ENCODE data around the gene MB.

MB gene

DNA sequence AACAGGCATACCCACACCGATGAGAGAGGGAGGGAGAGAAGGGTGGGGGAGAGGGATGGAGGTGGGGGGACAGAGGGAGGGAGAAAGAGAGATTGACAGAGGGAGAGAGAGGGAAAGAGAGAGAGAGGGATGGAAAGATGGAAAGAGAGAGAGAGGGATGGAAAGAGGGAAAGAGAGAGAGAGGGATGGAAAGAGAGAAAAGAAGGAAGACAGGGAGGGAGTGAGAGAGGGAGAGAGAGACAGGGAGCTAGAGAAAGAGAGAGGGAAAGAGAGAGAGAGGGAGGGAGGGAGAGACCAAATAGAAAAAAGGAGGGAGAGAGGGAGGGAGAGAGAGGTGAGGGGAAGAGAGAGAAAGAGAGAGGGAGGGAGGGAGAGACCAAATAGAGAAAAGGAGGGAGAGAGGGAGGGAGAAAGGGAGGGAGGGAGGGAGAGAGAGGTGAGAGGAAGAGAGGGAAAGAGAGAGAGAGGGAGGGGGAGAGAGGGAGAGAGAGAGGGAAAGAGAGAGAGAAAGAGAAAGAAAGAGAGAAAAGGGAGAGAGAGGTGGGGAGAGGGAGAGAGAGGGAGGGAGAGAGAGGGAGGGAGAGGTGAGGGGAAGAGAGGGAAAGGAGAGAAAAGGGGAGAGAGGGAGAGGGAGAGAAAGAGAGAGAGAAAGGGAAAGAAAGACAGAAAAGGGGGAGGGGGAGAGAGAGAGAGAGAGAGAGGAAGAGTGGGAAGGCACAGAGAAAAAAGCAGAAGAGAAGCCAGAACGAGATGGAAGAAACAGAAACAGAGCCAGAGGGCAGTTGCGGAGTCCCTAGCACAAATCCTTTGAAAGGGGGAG, 23.8 kb downstream of the MB start:
- no peak for DNase-seq

DNA sequence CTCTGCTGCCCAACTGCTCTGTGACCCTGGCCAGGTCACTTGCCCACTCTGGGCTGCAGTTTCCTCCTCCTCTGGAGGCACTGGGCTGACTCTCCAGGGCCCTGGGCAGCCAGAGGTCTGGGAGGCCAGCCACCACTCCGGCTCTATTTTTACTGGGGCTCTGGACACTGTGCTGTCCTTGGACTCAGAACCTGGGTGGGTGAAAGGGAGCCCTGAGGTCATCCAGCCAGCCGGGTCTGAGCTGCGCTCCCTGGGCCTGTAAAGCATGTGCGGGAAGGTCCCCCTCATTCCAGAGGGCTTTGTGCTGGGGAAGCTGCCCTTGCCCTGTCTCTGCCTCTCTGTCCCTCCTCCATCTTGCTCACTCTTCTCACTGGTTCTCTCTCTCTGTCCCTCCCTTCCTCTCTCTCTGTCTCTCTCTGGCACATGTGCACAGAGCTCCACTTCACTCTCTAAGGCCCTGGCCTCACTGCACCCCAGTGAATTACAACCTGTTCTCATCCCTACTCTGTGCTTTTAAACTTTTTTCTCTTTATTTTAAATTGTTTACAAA, 24.6 kb downstream of the MB start:
- DNase-seq: no peak

DNA sequence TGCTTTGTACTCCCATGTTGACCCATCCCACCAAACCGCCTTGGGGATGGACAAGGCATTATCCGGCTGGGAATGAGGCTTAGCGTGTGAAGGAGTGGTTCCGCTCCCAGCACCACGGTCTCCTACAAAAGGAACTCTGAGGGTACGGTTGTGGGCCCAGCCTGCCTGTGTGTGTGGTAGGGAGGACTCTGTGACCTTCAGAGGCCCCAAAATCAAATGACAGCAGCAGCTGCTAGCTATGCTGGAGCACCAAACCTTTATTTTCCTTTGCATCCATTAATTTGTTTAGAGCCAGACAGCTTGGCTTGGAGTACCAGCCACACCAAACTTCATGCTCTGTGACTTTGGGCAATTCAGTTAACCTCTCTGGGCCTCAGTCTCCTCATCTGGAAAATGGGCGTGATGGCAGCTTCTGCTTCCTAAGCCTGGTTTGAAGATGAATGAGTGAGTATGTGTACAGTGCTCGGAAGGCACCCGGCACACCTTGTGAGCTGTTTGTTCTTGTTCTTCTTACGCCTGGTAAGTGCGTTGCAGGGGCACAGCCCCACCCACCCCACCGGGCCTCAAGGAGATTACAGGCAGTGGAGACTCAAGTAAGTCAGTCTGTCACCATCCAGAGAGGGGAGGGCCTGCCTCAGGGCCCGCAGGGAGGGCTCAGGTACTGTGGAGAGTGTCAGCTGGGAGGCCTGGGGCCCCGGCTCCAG, 25.3 kb downstream of the MB start:
- DNase-seq: no peak

DNA sequence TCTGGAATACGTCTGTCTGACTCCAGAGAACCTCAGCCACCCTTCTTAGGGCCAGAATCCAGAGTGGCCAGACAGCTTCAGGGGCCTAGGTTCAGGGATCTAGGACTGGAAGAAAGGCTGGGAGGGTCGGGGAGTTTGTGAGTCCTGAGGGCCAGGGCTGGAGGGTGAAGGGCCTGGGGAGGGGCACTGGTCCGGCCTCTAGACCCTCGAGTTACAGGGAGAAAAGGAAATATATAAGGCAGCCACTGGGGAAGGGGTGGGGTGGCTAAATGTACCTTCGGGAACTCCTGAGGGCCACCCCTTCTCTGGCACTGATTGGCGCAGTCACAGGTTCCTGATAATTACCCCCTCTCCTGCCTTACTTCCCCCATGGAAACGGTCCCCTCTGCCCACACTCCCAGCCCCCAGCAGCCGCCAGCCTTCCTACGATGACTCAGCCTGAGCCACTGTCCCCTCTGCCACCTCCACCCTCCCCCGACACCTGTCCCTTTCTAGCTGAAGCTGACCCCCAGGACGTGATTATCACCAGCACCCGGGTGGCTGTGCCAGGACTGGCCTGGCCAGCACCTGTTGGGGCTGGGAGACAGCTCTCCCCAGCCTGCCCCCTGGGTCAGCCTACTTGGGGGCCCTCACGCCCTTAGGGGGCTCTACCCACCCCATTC, 26.4 kb downstream of the MB start:
- no peak for DNase-seq

DNA sequence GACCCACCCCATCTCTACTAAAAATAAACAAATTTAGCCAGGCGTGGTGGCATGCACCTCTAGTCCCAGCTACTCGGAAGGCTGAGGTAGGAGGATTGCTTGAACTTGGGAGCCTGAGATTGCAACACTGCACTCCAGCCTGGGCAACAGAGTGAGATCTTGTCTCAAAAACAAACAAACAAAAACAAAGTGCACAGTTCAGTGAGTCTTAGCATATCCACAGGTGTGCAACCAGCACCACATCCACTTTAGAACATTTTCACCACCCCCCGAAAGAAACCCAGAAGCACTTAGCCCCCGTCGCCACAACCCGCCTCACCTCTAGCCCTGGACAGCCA, 27.4 kb downstream of the MB start:
- DNase-seq: no peak

DNA sequence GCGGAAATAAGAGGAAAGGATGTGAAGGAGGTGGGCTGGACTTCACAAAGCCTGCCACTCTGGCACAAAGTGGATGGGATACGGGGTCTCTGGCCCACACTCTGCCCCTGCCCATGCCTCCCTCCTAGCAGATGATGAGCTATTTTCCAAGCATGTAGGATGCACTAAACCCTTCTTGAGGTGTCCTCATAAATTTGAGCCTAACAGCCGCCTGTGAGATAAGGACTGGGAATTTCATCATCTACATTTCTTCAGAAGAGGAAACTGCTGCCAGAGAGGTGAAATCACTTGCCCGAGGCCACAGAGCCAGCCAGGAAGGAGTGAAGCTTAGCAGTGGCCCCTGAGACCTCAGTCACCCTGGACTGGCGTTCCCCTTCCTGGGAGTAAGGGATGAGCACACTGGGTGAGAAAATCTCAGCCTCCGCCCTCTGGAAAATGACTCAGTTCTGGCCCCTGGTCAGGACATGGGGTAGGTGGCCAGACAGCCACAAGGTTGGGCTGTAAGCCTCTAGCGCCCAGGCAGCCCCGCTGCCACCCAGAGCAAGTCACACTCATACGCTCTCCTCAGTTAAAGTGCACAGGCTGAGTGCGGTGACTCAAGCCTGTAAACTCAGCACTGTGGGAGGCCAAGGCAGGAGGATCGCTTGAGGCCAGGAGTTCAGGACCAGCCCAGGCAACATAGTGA, 27.9 kb downstream of the MB start:
- peak; percentile 89 for DNase-seq

DNA sequence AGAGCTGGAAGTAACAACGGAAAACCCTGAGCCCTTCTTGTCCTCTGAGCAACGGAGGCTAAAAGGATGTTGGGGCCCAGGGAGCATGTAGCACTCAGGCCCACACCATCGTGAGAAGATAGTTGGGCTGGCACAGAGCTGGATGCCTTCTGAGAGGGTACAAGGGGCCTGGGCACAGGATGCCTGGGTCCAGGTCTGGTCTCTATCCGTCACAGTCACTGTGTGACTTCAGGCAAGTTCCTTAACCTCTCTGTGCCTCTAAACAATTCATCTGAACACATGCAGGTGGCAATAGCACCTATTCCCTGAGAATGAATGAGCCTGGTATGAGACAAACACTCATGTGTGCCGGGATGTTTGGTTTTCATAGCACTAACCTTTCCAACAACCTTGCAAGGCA, 29.2 kb downstream of the MB start:
- DNase-seq: no peak

DNA sequence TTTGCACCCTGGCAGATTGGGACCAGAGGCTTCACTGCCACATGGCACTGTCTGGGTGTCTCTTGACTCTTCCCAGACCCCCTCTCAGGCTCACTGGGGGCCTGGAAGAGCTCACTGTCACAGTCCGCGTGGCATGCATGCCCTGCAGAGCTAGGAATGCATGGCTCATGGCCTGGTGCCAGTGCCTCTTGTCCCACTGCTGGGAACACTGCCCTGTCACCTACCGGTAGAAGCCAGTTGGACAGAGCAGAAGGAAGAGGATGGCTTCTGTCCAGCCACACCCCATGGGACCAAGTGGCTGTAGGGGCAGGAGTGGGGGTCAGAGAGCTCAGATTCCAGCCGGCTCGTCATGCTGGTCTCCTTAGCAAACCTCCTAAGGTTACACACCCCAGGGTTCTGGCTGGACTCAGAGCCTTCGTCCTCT, 29.7 kb downstream of the MB start:
- peak; percentile 66 for DNase-seq

DNA sequence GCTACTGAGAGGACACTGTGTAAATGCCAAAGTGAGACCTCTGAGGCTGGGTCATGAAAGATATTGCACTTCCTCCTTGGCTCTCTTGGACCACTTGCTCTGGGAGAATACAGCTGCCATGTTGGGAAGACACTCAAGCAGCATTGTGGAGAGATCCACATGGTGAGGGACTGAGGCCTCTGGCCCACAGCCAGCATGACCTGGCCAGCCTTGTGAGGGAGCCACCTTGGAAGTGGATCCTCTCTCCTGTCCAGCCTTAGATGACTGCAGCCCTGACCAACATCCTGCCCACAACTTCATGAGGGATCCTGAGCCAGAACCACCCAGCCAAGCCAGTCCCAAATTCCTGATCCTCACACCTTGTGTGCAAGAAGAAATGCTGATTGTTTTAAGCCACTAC, 30.4 kb downstream of the MB start:
- no peak for DNase-seq

DNA sequence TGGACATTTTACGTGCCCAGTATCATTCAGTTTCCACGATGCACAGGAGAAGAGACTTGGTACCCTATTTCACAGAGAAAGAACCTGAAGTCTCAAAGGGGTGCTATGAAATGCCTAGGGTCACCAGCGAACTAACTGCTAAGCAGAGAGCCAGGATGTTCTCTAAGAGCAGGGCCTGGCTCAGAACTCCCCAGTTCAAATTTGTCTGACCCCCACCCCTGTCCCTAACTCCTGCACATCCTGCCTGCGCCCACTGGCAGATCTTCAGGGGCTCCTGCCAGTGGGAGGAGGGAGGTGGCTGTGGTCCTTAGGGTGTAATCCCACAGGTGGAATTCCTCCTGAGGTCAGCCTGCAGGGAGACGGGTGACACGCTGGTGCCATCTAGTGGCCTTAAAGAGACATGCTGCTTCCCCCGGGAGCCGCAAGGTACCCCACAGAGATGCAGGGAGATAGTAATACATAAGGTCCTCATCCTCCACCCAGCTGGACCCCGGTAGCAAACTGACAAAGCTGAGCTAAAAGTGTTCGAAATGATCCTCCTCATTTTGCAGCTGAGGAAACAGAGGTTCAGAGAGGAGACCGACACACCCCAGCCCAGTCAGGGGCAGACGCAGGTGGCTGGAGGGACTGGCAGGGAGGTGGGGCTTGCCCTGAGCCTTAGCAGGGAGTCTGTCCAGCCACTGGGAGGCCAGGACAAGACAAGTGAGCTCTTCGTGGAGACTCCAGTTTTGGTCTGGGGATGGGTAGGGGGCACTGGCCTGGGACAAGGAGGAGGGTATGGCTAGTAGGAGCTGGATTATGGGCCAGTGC, 34.1 kb downstream of the MB start:
- peak; percentile 59 for DNase-seq

DNA sequence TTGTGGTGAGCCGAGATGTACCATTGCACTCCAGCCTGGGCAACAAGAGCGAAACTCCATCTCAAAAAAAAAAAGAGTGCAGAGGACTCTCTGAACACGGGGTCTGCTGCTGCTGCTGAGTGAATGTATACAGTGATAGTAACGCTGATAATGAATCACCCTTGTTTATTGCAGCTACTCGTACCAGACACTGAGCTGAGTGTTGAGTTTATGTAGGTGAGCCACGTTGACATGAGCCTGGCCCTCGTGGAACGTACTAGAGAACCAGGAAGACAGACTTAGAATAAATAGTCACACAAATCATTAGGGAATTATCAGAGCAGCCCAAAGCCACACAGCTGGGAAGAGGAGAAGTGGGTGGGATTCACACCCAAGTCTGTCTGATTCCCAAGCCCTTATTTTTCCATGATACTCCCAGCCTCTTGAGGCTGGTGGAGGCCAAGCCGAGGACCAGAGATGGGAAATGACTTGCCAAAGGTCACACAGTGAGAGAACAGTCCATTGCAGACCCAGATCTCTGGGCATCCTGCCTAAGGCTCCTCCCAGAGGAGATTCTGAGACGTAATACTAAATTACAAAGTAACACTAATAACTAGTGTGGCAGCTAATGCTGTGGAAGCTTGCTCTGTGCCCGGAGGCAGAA, 34.8 kb downstream of the MB start:
- DNase-seq: no peak

DNA sequence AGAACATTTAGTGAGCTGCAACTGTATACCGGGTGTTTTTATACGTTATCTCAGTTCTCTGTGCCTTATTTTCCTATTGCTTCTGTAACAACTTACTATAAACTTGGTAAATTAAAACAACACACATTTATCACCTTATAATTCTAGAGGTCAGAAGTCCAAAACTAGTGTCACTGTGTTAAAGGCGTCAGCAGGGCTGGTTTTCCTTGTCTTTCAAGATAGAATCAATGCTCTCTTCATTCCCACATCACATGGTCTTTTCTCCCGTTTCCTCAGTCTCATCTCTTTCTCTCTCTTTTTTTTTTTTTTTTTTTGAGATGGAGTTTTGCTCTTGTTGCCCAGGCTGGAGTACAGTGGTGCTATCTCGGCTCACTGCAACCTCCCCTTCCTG, 36.1 kb downstream of the MB start:
- no peak for DNase-seq

DNA sequence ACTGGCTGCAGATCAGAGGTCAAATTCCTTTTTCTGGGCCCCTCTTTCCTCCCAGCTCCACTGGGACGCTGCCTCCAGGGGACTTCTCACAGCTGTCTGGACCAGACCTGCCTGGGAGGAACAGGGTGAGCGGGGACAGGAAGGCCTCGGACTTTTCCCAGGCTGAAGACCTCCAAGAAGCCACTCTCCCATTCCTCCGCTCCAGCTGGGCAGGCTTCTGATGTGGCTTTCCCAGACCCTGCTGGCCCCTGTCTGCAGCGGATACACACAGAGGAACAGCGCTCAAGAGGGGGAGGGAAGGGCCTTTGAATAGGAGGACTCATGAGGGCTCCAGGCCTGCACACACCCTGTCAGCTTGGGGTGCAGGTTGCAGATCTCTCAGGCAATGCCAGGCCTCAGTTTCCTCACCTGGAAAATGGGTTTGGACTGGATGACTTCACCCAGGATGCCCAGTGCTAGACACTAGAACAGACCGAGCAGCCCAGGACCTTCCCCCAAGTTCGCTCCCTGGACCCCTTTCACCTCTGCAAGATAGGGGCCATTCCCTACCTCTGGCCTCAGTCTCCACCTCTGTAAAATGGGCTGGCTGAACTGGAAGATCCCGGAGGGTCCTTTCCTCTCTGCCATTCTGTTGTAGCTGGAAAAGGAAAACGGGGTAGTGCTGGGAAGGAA, 36.6 kb downstream of the MB start:
- DNase-seq: no peak

DNA sequence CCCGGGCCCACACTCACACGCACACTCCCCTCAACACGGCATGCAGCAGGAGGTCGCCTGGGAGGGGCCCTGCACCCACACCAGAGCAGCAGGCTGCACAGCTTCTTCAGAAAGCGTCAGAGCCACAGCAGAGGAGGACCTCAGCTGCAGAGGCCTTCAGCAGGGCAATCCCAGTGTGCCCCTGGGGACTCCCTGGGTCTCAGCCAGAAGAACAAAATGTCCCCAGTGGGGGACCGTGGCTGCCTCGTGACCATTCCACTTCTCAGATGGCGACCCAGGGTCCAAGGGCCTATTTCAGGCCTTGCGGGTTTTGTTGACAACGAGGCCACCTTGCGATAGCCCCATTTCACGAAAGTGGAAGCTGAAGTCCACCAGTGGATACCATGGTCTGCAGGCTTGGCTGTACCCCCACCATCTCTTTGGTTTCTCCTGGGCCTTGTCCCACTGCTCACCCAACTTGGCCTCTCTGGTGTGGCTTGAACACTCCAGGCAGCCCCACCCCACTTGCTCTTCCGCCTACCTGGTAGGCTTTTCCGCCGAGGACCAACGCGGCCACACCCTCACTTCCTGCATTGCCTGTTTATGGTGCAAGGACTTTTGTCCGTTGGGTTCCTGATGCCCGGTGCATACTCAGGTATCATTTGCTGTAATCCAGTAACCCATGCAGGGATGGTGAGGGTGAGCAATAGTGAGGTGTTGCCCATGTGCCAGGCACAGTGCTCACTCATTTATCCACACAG, 38.1 kb downstream of the MB start:
- DNase-seq: no peak

DNA sequence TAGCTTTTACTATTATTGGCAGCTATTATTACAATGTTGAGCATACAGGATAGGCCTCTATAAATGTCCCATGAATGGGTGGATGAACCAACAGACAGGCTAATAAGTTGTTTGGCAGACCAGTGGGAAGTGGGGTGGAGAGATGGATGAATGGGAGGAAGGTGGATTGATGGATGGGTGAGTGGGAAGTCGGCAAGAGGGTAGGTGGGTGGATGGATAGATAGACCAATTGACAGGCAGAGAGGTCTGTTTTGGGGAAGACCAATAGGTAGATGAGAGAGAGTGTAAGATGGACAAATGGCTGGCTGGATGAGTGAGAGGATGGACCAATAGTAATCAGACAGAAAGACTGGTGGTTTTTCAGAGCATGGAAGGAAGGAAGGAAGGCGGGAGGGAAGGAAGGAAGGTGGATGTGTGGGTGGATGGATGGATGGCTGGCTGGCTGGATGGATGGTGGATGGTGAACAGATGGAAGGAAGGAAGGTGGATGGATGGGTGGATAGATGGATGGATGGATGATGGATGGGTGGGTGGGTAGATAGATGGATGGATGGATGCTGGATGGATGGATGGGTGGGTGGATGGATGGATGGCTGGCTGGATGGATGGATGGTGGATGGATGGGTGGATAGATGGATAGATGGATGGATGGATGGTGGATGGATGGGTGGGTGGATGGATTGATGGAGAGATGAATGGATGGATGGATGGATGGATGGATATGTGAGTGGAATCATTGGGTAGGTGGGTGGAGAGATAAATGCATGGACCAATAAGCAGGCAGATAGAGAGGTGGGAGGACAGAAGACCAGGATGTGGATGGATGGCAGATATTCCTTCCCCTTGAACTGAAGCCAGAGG, 39.1 kb downstream of the MB start:
- DNase-seq: no peak

DNA sequence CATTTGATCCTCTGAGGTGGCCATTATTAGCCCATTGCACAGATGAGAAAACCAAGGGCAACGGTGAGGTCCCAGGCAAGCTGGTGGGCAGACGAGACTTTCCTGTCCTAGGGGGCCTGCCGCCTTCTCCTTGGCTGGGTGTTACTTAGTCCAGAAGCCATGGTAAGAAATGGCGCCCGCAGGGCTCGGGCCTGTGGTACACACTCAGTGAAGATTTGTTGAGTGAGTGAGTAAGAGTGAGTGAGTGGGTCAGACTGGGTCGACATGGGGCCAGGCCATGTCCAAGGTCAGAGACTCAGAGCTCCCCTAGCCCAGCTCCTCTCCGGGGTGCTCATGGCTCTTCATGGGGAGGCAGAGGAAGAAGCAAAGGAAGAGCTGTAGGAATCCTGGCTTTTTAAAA, 40.5 kb downstream of the MB start:
- DNase-seq: no peak

DNA sequence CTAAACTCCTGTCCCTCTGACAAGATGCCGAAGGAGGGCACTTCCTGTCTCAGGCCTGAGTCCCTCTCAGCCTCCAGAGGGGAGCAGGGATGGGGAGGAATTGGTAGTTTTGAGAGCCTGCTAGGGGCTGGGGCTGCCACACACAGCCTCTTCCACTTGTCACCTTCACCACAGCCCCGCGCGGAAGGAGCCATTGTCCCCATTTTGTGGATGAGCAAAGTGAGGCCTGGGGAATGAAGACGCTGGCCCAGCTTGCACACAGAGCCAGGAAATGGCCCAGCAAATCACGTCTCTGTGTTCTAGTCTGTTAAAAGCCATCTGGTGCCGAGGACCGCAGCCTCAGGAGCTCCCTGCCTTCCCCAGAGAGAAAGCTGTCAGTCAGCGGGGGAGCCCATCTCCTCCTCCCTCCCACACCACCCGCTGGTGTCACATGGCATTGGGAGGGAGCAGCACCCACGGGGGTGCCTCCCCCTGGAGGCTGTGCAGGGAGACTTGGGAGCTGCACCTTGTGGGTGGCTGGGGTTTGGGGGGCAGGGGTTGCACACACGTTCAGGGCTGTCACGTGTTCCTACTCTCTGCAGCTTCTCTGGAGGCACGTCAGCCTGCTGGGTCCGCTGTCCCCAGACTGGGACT, 41.9 kb downstream of the MB start:
- peak; percentile 20 for DNase-seq

DNA sequence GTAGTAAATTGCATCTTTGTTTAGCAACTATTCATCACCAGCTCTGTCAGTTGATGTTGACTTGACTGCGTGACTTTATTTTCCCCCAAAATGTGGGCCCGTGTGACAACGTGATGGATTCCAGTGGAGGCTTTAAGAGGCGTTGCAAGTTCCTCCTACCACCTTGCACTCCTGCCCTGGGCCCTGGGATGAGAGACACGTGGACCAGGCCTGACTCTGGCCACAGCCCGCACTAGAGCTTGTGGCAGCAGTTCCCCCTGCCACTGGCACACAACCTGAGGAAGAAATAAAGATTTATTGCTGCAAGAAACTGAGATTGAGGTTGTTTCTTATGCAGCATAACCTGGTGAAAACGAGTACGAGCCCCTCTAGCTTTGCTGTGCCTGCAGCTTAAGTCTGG, 44.6 kb downstream of the MB start:
- DNase-seq: no peak

Data from fibroblast of skin of scalp (primary cell).